IPS-20b (cell line): Measurements from ENCODE around the gene LLGL2.

Experiments
- H3K27ac ChIP-seq: one replicate; pipeline ENCODE4 v1.5.1; 2013; ENCODE audit warnings: low read length
- H3K27me3 ChIP-seq: 2 replicates; pipeline ENCODE4 v1.6.1; 2013; ENCODE audit warnings: mild to moderate bottlenecking, low read length, inconsistent platforms; ENCODE audit not compliant: insufficient read depth
- H3K36me3 ChIP-seq: 2 replicates; pipeline ENCODE4 v1.6.1; 2013; ENCODE audit warnings: low read depth, mild to moderate bottlenecking, inconsistent platforms, low read length, moderate library complexity; ENCODE audit not compliant: insufficient read depth
- H3K4me1 ChIP-seq: 2 replicates; pipeline ENCODE4 v1.6.1; 2013; ENCODE audit warnings: mild to moderate bottlenecking, control low read depth, inconsistent platforms, low read length, moderate library complexity; ENCODE audit not compliant: insufficient read depth
- H3K4me3 ChIP-seq: 2 replicates; pipeline ENCODE4 v1.5.1; 2013; ENCODE audit warnings: mild to moderate bottlenecking, low read length, inconsistent platforms
- H3K9ac ChIP-seq: 2 replicates; pipeline ENCODE4 v1.6.1; 2013; ENCODE audit warnings: low read depth, mild to moderate bottlenecking, inconsistent platforms, low read length, moderate library complexity
- H3K9me3 ChIP-seq: 2 replicates; pipeline ENCODE4 v1.6.1; 2013; ENCODE audit warnings: mild to moderate bottlenecking, low read depth, low read length, inconsistent platforms; ENCODE audit not compliant: insufficient read depth

Gene LLGL2

DNA sequence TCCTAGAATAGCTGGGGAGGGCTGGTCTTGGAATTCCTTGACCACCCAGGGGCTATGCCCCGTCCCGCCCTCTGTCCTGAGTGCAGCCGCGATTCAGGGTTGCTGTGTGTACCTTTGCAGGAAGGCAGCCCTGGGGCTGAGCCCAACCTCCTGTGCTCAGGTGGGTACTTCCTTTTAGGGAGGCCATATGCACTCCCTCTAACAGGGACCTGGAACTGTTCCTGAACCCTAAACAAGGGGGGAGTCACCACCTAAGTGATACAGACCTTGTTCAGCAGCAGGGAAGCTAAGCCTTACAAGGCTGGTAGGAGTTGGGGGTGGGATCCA lies 24.6 kb downstream of the LLGL2 start:
- Histone ChIP-seq H3K27me3 (no peaks in the 10 kb centered on the region), H3K27ac (no peak overlapping the region), H3K4me1 (peaks cover 9% of the 10 kb centered on the region), H3K4me3 (peak overlapping the region; percentile 62; the same call in 1 of the 2 replicates), H3K9me3 (no peaks in the 10 kb centered on the region), H3K9ac (peak overlapping the region; percentile 60; the same call in 1 of the 2 replicates), H3K36me3 (no peaks in the 10 kb centered on the region)

DNA sequence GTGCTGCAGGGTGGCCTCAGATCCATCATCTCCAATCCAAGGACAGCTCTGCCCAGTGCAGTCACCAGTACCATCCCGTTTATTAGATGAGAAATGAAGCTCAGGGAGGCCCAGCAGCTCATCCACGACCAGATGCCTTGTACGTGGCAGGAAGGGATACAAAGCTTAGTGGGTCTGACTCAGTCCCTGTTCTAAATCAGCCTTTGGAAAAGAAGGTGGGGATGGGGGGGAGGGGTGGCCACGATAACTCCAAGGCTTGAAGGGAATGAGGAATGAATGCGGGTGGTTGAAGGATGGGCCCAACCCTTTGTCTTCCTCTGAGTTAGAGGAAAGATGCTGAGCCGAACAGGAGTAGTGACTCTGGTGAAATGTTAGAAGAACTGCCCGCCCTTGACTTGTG lies 25.8 kb downstream of the LLGL2 start:
- Histone ChIP-seq H3K27me3 (no peaks in the 10 kb centered on the region), H3K36me3 (no peaks in the 10 kb centered on the region), H3K9ac (no peak overlapping the region), H3K4me3 (no peak overlapping the region), H3K27ac (no peak overlapping the region), H3K9me3 (no peaks in the 10 kb centered on the region), H3K4me1 (peaks cover 9% of the 10 kb centered on the region)

DNA sequence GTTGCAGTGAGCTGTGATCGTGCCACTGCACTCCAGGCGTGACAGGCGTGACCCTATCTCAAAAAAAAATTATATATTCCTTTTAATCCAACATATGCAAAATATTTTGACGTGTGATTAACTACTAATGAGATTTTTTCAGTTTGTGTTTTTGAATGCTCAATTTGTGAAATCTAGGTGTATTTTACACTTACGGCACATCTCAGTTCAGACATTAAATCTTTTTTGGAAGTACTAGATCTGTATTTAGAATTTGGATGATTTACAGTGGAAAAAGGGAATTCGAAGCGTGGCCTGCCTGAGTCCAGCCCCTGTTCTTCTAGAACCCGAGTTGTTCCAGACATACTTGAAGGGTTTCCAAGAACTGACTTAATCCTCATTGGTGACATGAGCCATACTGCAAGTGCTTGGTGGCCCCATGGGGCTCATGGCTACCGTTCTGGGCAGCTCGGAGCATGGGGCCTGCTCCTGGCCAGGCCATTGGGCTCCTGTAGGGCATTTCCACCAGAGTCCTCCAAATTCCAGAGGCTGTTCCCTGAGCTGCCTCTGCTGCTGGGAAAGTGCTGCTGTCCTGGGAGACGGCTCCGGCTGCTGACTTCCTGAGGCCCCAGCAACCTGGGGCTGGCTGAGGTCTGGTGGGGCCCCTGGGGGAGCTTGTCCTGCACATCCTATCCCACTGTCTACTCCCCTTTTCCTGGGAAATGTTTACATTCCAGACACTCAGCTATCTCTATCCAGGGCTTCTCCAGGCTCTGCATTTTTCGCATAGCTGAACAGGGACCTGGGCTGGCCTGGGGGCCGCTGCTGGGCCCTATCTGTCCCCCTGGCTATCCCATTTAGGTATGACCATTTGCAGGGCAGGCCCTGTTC lies 27.2 kb downstream of the LLGL2 start:
- H3K9me3 ChIP-seq, result no peaks in the 10 kb centered on the region
- peaks cover 9% of the 10 kb centered on the region for H3K4me1 ChIP-seq
- no peaks in the 10 kb centered on the region for H3K36me3 ChIP-seq
- H3K4me3 ChIP-seq, result no peak overlapping the region
- H3K27me3 ChIP-seq, result no peaks in the 10 kb centered on the region
- H3K27ac ChIP-seq, result no peak overlapping the region
- H3K9ac ChIP-seq, result no peak overlapping the region

DNA sequence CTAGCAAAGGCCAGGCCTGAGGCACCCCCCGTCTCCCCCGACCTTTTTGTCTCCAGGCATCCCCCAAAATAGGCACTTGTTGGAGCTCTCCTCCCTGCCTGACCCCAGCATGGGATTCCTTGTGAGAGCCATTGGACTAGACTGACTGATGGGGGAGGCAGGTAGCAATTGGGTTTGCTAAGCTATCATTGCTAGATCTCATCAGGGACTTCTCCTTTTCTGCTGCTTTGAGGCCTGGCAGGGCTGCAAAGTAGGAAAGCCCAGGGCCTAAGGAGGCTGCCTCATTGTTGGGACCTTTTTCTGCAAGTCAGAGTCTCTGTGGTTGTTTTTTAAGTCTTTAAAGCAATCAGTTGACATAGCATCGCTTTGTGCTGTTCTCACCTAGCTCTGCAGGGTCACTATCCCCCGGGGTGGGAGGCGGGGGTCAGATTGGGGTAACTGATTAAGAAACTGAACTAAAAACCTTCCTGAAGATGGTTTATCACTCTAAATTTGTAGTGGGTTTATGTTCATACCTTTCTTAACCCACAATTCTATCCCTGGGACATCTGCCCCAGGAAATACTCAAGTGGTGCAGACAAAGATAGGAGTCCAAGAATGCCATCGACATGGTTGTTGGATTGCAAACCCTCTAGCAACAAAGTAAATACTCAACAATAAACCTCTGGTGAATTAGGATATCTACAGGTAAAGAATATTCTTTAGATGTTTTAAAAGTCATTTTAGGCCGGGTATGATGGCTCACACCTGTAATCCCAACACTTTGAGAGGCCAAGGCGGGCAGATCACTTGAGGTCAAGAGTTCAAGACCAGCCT lies 28.0 kb downstream of the LLGL2 start:
- no peak overlapping the region for H3K27ac ChIP-seq
- no peaks in the 10 kb centered on the region for H3K9me3 ChIP-seq
- H3K9ac ChIP-seq, result no peak overlapping the region
- H3K36me3 ChIP-seq, result no peaks in the 10 kb centered on the region
- H3K27me3 ChIP-seq, result no peaks in the 10 kb centered on the region
- H3K4me1 ChIP-seq, result peaks cover 9% of the 10 kb centered on the region
- no peak overlapping the region for H3K4me3 ChIP-seq

DNA sequence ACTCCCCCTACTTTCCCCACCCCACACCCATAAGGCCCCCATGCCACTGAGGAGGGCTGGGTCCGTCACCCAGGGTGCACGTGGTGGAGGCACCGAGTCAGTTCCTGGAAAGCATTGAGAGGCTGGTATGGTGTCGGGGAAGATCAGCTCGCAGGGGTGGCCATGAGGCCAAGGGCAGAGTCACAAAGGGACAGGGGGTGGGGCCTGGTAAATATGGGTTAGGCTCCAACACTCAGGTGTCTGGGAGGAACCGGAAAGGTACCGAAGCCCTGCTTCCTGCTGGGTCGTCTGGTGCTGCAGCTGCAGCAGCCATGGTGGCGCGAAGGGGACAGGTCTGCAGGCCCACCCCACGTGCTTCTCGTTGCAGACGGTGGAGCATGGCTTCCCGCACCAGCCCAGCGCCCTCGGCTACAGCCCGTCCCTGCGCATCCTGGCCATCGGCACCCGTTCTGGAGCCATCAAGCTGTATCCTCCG lies 30.2 kb downstream of the LLGL2 start:
- Histone ChIP-seq H3K27ac (no peak overlapping the region), H3K9ac (no peak overlapping the region), H3K4me1 (no peaks in the 10 kb centered on the region; the same call in 1 of the 2 replicates), H3K9me3 (no peaks in the 10 kb centered on the region), H3K4me3 (no peak overlapping the region), H3K36me3 (no peaks in the 10 kb centered on the region), H3K27me3 (no peaks in the 10 kb centered on the region)

DNA sequence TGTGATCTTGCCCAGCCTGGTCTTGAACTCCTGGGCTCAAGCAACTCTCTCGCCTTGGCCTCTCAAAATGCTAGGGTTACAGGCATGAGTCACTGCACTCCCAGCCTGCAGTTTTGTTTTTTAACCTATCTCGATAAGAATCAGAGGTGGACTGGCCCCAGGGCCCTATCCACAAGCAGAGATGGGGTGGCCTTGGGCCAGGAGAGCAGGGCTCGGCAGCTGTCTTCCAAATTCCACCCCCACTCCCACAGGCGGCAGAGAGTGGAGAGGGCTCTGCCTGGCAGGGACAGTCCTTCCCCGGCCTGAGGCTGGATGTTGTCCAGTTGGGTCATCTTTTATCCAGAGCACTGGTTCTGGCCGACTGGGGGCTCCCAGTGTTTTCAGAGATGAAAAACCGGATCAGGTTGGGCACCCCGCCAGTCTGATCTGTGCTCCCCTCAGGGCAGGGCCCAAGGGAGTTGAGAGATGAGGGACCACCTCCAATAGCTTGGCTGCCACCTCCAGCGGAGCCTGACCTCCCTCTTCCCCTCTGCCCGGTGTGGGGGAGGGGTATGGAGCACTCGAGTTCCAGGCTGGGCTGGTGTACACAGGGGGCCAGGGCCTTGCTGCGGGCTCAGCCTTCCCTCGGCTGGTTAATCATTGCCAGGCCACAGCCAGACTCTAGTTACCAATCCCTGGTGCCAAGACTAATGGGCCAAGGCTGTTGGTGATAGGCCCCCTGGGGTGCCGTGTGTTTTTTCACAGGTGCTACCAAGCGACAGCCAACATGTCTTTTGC lies 31.8 kb downstream of the LLGL2 start:
- Histone ChIP-seq H3K4me3 (no peak overlapping the region), H3K9ac (no peak overlapping the region), H3K9me3 (no peaks in the 10 kb centered on the region), H3K4me1 (no peaks in the 10 kb centered on the region; the same call in 1 of the 2 replicates), H3K36me3 (no peaks in the 10 kb centered on the region), H3K27me3 (no peaks in the 10 kb centered on the region), H3K27ac (no peak overlapping the region)

DNA sequence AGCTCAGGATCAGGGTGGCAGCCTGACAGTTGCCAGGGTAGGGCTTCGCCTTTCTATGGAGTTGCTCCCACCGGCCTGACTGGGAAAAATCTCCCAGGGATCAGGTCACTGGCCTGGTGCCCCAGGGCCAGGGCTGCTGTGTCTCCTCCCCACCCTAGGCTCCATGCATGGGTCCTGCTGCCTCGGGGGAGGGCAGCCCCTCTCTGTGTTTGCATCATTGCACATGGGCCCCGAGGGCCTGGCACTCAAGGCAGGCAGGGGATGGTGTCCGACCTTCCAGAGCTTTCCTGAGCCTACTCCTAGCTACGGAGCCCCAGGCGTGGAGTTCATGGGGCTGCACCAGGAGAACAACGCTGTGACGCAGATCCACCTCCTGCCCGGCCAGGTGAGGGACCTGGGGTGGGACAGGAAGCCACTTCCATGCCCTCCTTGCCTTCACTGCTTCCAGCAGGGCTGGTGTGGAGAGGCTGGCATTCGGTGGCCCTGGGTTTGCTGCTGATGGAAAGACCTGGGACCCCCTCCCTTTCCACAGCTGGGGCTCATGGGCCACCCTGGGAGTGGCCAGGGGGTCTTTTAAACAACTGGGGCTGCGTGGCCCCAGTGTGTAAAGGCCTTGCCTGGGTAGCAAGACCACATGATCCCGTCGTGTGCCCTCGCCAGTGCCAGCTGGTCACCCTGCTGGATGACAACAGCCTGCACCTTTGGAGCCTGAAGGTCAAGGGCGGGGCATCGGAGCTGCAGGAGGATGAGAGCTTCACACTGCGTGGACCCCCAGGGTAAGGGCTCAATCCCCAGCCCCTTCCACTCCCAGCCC lies 32.6 kb downstream of the LLGL2 start:
- no peaks in the 10 kb centered on the region for H3K9me3 ChIP-seq
- H3K27ac ChIP-seq, result no peak overlapping the region
- no peak overlapping the region for H3K9ac ChIP-seq
- no peaks in the 10 kb centered on the region for H3K27me3 ChIP-seq
- H3K4me1 ChIP-seq, result no peaks in the 10 kb centered on the region
- no peak overlapping the region for H3K4me3 ChIP-seq
- 0 out of 2 replicates have a peak, but pooled peaks cover 3% of the 10 kb centered on the region for H3K36me3 ChIP-seq

DNA sequence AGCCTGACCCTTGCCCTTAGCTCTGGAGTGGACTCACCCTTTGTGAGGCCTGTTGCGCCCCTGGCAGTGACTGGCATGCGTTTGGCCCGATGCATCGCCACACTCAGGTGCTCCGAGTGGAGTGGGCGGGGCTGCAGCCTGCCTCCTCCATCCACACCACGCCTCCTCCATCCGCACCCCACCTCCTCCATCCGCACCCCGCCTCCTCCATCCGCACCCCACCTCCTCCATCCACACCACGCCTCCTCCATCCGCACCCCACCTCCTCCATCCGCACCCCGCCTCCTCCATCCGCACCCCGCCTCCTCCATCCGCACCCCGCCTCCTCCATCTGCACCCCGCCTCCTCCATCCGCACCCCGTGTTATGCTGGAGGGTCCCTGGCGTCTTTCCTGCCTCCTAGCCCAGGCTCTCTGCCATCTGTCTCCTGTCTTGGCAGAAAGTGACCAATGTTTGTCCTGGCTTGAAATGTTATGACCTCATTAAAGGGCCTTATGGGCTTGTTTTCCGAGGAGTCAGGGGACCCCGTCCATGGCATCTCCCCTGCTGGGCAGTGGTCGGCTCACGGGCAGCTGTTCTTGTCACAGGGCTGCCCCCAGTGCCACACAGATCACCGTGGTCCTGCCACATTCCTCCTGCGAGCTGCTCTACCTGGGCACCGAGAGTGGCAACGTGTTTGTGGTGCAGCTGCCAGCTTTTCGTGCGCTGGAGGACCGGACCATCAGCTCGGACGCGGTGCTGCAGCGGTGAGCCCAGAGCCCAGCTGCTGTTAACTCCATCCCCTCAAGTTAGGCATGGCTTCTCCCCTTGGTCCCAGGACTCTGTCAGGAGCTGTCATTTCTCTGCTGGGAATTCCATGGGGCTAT lies 33.4 kb downstream of the LLGL2 start:
- Histone ChIP-seq H3K36me3 (peaks cover 11% of the 10 kb centered on the region), H3K9me3 (no peaks in the 10 kb centered on the region), H3K4me3 (no peak overlapping the region), H3K27ac (no peak overlapping the region), H3K9ac (no peak overlapping the region), H3K27me3 (no peaks in the 10 kb centered on the region), H3K4me1 (no peaks in the 10 kb centered on the region)

DNA sequence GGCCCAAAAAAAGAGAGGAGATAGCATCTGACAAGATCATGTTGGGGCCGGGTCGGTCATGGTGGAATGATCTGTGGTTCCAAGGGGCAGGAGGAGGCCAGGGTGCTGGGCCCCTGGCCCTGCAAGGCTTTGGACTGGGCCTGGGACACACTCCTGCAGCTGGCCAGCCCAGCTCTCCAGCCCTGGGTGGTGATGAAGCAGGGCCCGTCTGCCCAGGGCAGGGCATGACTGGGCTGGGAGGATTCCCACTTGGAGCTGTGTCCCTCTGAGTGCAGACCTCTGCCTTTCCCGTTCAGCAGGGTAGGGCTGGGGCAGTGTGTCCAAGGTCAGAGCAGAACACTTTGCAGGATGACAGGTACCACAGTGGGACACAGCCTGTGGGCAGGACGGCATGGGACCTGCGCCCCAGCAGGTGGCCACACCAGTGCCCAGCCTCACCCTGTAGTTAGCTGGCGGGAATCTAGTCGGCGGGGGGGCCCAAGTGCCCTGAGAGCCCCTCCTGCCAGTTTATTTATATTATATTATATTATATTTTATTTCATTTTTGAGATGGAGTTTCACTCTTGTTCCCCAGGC lies 34.5 kb downstream of the LLGL2 start:
- H3K4me1 ChIP-seq, result no peaks in the 10 kb centered on the region
- no peak overlapping the region for H3K9ac ChIP-seq
- H3K4me3 ChIP-seq, result no peak overlapping the region
- no peaks in the 10 kb centered on the region for H3K9me3 ChIP-seq
- H3K27ac ChIP-seq, result no peak overlapping the region
- peaks cover 16% of the 10 kb centered on the region for H3K36me3 ChIP-seq
- H3K27me3 ChIP-seq, result no peaks in the 10 kb centered on the region

DNA sequence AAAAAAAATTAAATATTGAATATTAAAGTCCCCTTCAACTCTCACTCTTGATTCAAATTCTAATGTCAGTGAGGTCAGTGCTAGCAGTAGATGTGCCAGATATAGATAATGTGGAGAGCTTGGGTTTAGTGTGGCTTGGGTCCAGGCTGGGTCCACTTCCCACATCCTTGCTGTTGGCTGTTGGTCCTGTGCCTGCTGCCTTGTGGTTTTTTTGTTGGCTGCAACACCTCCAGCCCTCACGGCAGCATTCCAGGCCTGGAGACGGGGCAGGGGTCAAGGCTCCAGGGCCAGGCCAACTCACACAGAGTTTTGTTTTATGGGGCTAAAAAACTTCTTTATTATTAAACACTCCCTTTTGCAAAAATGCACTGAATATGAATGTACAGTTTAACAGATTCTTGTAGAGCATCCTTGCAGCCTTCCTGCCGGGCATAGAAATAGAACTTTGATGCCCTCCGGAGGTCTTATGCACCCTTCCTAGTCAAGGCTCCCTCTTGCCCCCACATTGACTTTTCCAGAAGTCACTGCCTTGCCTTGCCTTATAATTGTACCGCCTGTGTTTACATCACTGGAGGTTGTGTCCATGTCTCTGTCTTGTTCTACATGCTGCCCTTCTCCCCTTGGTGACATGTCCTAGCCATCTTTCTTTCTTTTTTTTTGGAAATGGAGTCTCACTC lies 36.6 kb downstream of the LLGL2 start:
- Histone ChIP-seq H3K9ac (no peak overlapping the region), H3K4me3 (no peak overlapping the region), H3K36me3 (peaks cover 16% of the 10 kb centered on the region), H3K27me3 (no peaks in the 10 kb centered on the region), H3K4me1 (no peaks in the 10 kb centered on the region), H3K27ac (no peak overlapping the region), H3K9me3 (no peaks in the 10 kb centered on the region)
